Fibroblast of lung (primary cell): ENCODE measurements around the gene PIGA. TPM values are rescaled to one million over a fixed set of nuclear protein-coding genes. Genes with fewer than 3 reads are reported as not detected.

Source experiments
- DNase-seq, 2 donors: peaks; one replicate each; pipeline versions ENCODE4 v3.0.0 to v3.0.0-alpha.2; 2010; ENCODE audit warnings: low read depth in 2 of 2
- H2AFZ ChIP-seq: 2 replicates; pipeline ENCODE4 v1.5.1; 2012; ENCODE audit warnings: low read length, control low read depth, inconsistent platforms
- H3K27ac ChIP-seq: 2 replicates; pipeline ENCODE4 v1.5.1; 2011; ENCODE audit warnings: low read length, control low read depth; ENCODE audit not compliant: insufficient read depth
- H3K27me3 ChIP-seq: 2 replicates; pipeline ENCODE4 v1.5.1; 2011; ENCODE audit warnings: mild to moderate bottlenecking, low read length; ENCODE audit not compliant: control insufficient read depth, insufficient read depth
- H3K36me3 ChIP-seq: 2 replicates; pipeline ENCODE4 v1.5.1; 2011; ENCODE audit warnings: low read length; ENCODE audit not compliant: control insufficient read depth, insufficient read depth
- H3K4me1 ChIP-seq: 2 replicates; pipeline ENCODE4 v1.5.1; 2011; ENCODE audit warnings: low read length; ENCODE audit not compliant: control insufficient read depth, insufficient read depth; ENCODE audit errors: extremely low read depth
- H3K4me2 ChIP-seq: 2 replicates; pipeline ENCODE4 v1.5.1; 2011; ENCODE audit warnings: low read length, control low read depth; ENCODE audit not compliant: insufficient read depth; ENCODE audit errors: extremely low read depth
- H3K4me3 ChIP-seq, 4 experiments: fragments of 200-600 bp in 1 of 4; sonication (generic) in 1 of 4; replicated peaks in 1 of 4; 2 replicates each; pipeline ENCODE4 v1.5.1; 2011 to 2016; ENCODE audit warnings: low read length in 4 of 4, low read depth in 3 of 4, mild to moderate bottlenecking in 3 of 4, control low read depth in 2 of 4, inconsistent platforms in 1 of 4, mixed read lengths in 1 of 4; ENCODE audit not compliant: insufficient read depth in 1 of 4; ENCODE audit errors: control extremely low read depth in 1 of 4
- H3K79me2 ChIP-seq: 2 replicates; pipeline ENCODE4 v1.5.1; 2012; ENCODE audit warnings: mild to moderate bottlenecking, low read length, inconsistent platforms; ENCODE audit not compliant: control insufficient read depth, insufficient read depth
- H3K9ac ChIP-seq: 2 replicates; pipeline ENCODE4 v1.5.1; 2011; ENCODE audit warnings: mild to moderate bottlenecking, low read length, control low read depth; ENCODE audit not compliant: insufficient read depth
- H3K9me3 ChIP-seq: 2 replicates; pipeline ENCODE4 v1.5.1; 2012; ENCODE audit warnings: low read depth, low read length; ENCODE audit not compliant: control insufficient read depth, insufficient read depth
- H4K20me1 ChIP-seq: 2 replicates; pipeline ENCODE4 v1.5.1; 2011; ENCODE audit warnings: low read length; ENCODE audit not compliant: control insufficient read depth, insufficient read depth; ENCODE audit errors: extremely low read depth
- EZH2 ChIP-seq: IDR thresholded peaks from 2 replicates; pipeline ENCODE4 v1.5.1; 2012; ENCODE audit warnings: low read length, control low read depth, mild to moderate bottlenecking; ENCODE audit errors: missing control alignments
- polyA plus RNA-seq, 2 donors: library from polyadenylated mRNA; depleted of rRNA in 1 of 2; stranded (reverse) in 1 of 2; unstranded in 1 of 2; fragments of >200 nt; gene quantifications; 2 replicates each; pipeline ENCODE4 v1.2.1, GENCODE V29; 2011 to 2012; ENCODE audit warnings: missing spikeins in 1 of 2
- total RNA-seq: library from RNA; depleted of rRNA; stranded (reverse); fragments of >200 nt; gene quantifications from 2 replicates; pipeline ENCODE4 v1.2.1, GENCODE V29; 2014
- TF ChIP-seq, protein P1 (sequence below), 2 donors: IDR thresholded peaks in 1 of 2; conservative IDR thresholded peaks in 1 of 2; 1 replicate in 1 of 2; 2 replicates in 1 of 2; pipeline ENCODE4 v1.5.1; 2011 to 2012; ENCODE audit warnings: low read length in 2 of 2, control low read depth in 1 of 2, inconsistent platforms in 1 of 2, low read depth in 1 of 2, mild to moderate bottlenecking in 1 of 2

PIGA gene
- total and polyA plus RNA-seq, 2 donors (not counting 1 experiment from before 2014, with no cell fraction given) = 4.8 to 6.9 TPM

DNA sequence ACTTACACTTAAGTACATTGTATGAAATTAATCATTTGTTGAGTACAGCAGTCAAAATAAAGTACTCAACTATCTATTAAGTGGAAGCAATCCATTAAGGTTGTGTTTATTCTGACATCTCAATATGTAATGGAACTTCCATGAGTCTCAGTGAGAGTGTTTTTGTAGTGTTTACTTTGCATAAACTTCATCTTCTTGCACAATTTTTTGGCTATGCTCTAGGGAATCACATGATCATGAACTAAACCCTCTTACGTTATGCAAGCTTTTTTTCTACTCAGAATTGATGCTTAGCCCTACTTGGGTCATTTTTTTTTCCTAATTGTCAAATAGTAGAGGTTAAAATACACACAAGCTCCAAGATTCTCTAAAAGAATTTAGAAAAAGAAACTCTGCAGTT is 21.1 kb upstream of the PIGA start:
- peak in 1 of 2 donors; percentile 89 for DNase-seq
- H3K9me3 ChIP-seq = no peaks in the 10 kb centered on the region
- TF ChIP-seq EZH2 = no peak
- TF ChIP-seq, protein P1, sequence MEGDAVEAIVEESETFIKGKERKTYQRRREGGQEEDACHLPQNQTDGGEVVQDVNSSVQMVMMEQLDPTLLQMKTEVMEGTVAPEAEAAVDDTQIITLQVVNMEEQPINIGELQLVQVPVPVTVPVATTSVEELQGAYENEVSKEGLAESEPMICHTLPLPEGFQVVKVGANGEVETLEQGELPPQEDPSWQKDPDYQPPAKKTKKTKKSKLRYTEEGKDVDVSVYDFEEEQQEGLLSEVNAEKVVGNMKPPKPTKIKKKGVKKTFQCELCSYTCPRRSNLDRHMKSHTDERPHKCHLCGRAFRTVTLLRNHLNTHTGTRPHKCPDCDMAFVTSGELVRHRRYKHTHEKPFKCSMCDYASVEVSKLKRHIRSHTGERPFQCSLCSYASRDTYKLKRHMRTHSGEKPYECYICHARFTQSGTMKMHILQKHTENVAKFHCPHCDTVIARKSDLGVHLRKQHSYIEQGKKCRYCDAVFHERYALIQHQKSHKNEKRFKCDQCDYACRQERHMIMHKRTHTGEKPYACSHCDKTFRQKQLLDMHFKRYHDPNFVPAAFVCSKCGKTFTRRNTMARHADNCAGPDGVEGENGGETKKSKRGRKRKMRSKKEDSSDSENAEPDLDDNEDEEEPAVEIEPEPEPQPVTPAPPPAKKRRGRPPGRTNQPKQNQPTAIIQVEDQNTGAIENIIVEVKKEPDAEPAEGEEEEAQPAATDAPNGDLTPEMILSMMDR (conservative IDR thresholded peaks at IDR 0.05 in 1 of 2, IDR thresholded peaks at IDR 0.05 in 1 of 2; ENCODE audit: low read depth in 1 of 2, low read length in 2 of 2) = no peak
- no peaks in the 10 kb centered on the region for H3K27me3 ChIP-seq
- no peak overlapping the region for H2AFZ ChIP-seq
- no peak overlapping the region for H3K27ac ChIP-seq
- H3K9ac ChIP-seq = no peak overlapping the region
- H3K4me1 ChIP-seq = no peaks in the 10 kb centered on the region
- H3K4me2 ChIP-seq = no peak overlapping the region
- no peak overlapping the region for H3K4me3 ChIP-seq
- H3K36me3 ChIP-seq = no peaks in the 10 kb centered on the region
- no peaks in the 10 kb centered on the region for H4K20me1 ChIP-seq
- no peaks in the 10 kb centered on the region for H3K79me2 ChIP-seq

- no peaks in the 10 kb centered on the region for H3K9me3 ChIP-seq
- H3K4me3 ChIP-seq = no peak overlapping the region
- DNase-seq = no peak
- no peaks in the 10 kb centered on the region for H3K36me3 ChIP-seq
- no peaks in the 10 kb centered on the region for H3K27me3 ChIP-seq
- H3K79me2 ChIP-seq = no peaks in the 10 kb centered on the region
- no peaks in the 10 kb centered on the region for H3K4me1 ChIP-seq
- H3K27ac ChIP-seq = no peak overlapping the region
- no peak overlapping the region for H2AFZ ChIP-seq
- no peak overlapping the region for H3K9ac ChIP-seq
- no peak for TF ChIP-seq EZH2
- TF ChIP-seq, protein P1 (conservative IDR thresholded peaks at IDR 0.05 in 1 of 2, IDR thresholded peaks at IDR 0.05 in 1 of 2; ENCODE audit: low read depth in 1 of 2, low read length in 2 of 2) = no peak
- no peaks in the 10 kb centered on the region for H4K20me1 ChIP-seq
- H3K4me2 ChIP-seq = no peak overlapping the region
Observed at GRCh38 chrX:15350329-15350996, 15.1 kb upstream of the PIGA start.

- Histone ChIP-seq H3K79me2 (no peaks in the 10 kb centered on the region), H3K27ac (no peak overlapping the region), H3K27me3 (no peaks in the 10 kb centered on the region), H4K20me1 (no peaks in the 10 kb centered on the region), H3K4me2 (no peak overlapping the region), H3K36me3 (no peaks in the 10 kb centered on the region), H2AFZ (no peak overlapping the region), H3K4me1 (no peaks in the 10 kb centered on the region), H3K9ac (no peak overlapping the region), H3K4me3 (no peak overlapping the region), H3K9me3 (no peaks in the 10 kb centered on the region)
- DNase-seq = peak; percentile 48 to 78
- TF ChIP-seq, protein P1 (conservative IDR thresholded peaks at IDR 0.05 in 1 of 2, IDR thresholded peaks at IDR 0.05 in 1 of 2; ENCODE audit: low read depth in 1 of 2, low read length in 2 of 2) = peak; percentile 44 to 53
- no peak for TF ChIP-seq EZH2
Observed at GRCh38 chrX:15349046-15349445, 13.7 kb upstream of the PIGA start.
